ENCODE measurements around the gene RNASEH1. TPM values are rescaled to one million over a fixed set of nuclear protein-coding genes. Genes with fewer than 3 reads are reported as not detected.
A peak's percentile ranks its signal among the peaks of the same experiment; 100 is the strongest.

The RNASEH1 gene
- total and polyA plus RNA-seq, 2 of the 13 experiments (the other 11 are each of a cell fraction or from before 2014, with no cell fraction given) = 14.5 to 57.4 TPM

DNA sequence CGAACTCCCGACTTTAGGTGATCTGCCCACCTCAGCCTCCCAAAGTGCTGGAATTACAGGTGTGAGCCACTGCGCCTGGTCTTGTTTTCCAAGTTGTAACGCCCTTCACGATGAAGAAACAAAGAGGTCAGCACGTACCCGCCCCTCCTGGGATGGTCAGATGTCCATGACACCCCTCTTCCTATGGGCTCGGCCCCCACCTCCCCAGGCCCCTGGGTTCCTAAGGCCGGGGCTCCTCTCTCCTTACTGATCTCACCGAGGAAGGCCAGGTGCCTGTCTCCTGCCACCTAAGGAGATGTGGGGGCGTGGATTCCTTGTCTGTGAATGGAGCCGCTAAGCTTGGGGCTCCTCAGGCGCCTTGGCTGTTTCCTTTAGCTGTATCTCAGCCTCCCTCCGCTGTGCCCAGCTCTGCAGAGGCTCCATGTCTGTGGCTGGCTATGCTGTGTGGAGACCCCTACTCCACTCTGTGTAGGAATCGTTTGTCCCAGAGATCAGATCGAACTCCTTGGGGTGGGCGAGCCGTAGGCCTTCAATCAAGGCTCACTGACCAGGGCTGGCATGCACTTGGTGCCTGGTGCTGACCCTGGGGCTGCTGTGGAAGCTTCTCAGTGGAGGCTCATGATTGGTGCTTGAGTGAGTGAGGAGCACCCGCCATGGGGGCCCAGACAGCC, 45.5 kb upstream of the RNASEH1 start:
- WGBS (ENCODE audit: low lambda C conversion rate) = 93% methylated on average over 18 of the region's 19 CpGs
- H3K9me3 ChIP-seq (ENCODE audit: low read length) = no peaks in the 10 kb centered on the region
- in situ Hi-C loops (cut with HindIII; ENCODE audit: extremely low pct_ligation_motif_present, low pct_unique_long_range_greater_than_20kb) (no loop called here), intact Hi-C loops (cut with micrococcal nuclease; ENCODE audit: unreplicated experiment) (no loop called here)
- no peak for ATAC-seq
- H2AFZ ChIP-seq (ENCODE audit: low read length) = no peak overlapping the region
- no peak overlapping the region for H3K27ac ChIP-seq (ENCODE audit: extremely low read length, insufficient read depth, low read length)
- BruUV-seq (replicated peaks) = no TSS peak
- H4K20me1 ChIP-seq (ENCODE audit: insufficient read depth, low read length) = no peaks in the 10 kb centered on the region
- TF ChIP-seq ZBTB38 (CRISPR knock-in tag; IDR thresholded peaks at IDR 0.05) (no peak), ZNF329 (CRISPR knock-in tag; IDR thresholded peaks at IDR 0.05; ENCODE audit: low read depth) (no peak), TEAD2 (CRISPR knock-in tag; IDR thresholded peaks at IDR 0.05) (no peak), ZNF260 (CRISPR knock-in tag; IDR thresholded peaks at IDR 0.05; ENCODE audit: borderline replicate concordance, low read depth) (no peak), ZNF770 (CRISPR knock-in tag; IDR thresholded peaks at IDR 0.05) (no peak), HOXA3 (CRISPR knock-in tag; IDR thresholded peaks at IDR 0.05) (peak; percentile 6; the same call in 1 of the 2 replicates), KDM5B (CRISPR knock-in tag; IDR thresholded peaks at IDR 0.05; ENCODE audit: borderline replicate concordance) (peak; percentile 43; the same call in 1 of the 2 replicates), ZNF687 (CRISPR knock-in tag; IDR thresholded peaks at IDR 0.05) (peak; percentile 40; the same call in 1 of the 2 replicates)
- no peak for DNase-seq (ENCODE audit: low spot score)
- ChIA-PET POLR2A (interaction anchor here (1.1 to 6.1 kb wide), 5 partner anchors 10 to 110 kb away, joined by 4 to 60 read pairs (median 7); partner anchors contain the start of gene RNASEH1), CTCF (ENCODE audit: low intra/inter-chr PET ratio, low total read pairs) (no interaction called here)
- H3K9ac ChIP-seq (ENCODE audit: insufficient read depth, low read depth, low read length) = no peak overlapping the region
- H3K79me2 ChIP-seq (ENCODE audit: insufficient read depth, low read length) = peaks cover 2% of the 10 kb centered on the region
- H3K4me1 ChIP-seq (ENCODE audit: insufficient read depth, low read length) = peaks cover 77% of the 10 kb centered on the region
- H3K4me3 ChIP-seq (replicated peaks in 1 of 3; ENCODE audit: insufficient read depth in 1 of 3, low read depth in 2 of 3, low read length in 3 of 3) = no peak overlapping the region
- no peaks in the 10 kb centered on the region for H3K36me3 ChIP-seq (replicated peaks in 1 of 2; ENCODE audit: control insufficient read depth in 1 of 2, insufficient read depth in 2 of 2, low read length in 2 of 2)
- FAIRE-seq = no peak
- no peak overlapping the region for H3K4me2 ChIP-seq (ENCODE audit: low read depth, low read length)
- H3K27me3 ChIP-seq (ENCODE audit: control insufficient read depth in 1 of 2, insufficient read depth in 2 of 2, low read length in 2 of 2) = no peaks in the 10 kb centered on the region; a peak in 1 of 5 replicates

All from HepG2 (cell line).